H1 (cell line): ENCODE measurements around the gene NFIX. TPM values are rescaled to one million over a fixed set of nuclear protein-coding genes. Genes with fewer than 3 reads are reported as not detected.

Experiments
- CTCF ChIA-PET: fragments of 300-600 bp; sonication (Branson Sonifier 250); formaldehyde crosslinking; loops from one replicate; lab custom pipeline; 2021; ENCODE audit not compliant: partially characterized antibody; lab: Charles Lee
- POLR2A ChIA-PET: fragments of 300-600 bp; sonication (Branson Sonifier 250); formaldehyde crosslinking; loops from one replicate; lab custom pipeline; 2021; ENCODE audit warnings: inconsistent platforms; ENCODE audit not compliant: partially characterized antibody; lab: Charles Lee
- DNase-seq, 2 experiments: peaks; one replicate each; pipeline versions ENCODE4 v3.0.0 to v3.0.0-alpha.2; 2010 to 2022; ENCODE audit warnings: low spot score in 2 of 2, low read depth in 1 of 2, mixed read lengths in 1 of 2
- FAIRE-seq: peaks from 2 replicates; lab custom pipeline; 2011; peaks lifted over from hg19 to GRCh38; lab: Jason Lieb, UNC
- H2AFZ ChIP-seq: 2 replicates; pipeline ENCODE4 v1.8.1; 2012; ENCODE audit warnings: low read length, inconsistent platforms
- H2AK5ac ChIP-seq: 2 replicates; pipeline ENCODE4 v1.6.1; 2013; ENCODE audit warnings: low read depth, low read length
- H2BK120ac ChIP-seq: replicated peaks from 2 replicates; pipeline ENCODE3; 2013; ENCODE audit warnings: low read depth, low read length, inconsistent platforms
- H2BK12ac ChIP-seq: 2 replicates; pipeline ENCODE4 v1.6.1; 2013; ENCODE audit warnings: low read depth, low read length
- H2BK15ac ChIP-seq: 2 replicates; pipeline ENCODE4 v1.6.1; 2013; ENCODE audit warnings: low read length
- H2BK20ac ChIP-seq: 2 replicates; pipeline ENCODE4 v1.6.1; 2013; ENCODE audit warnings: low read length
- H2BK5ac ChIP-seq: 2 replicates; pipeline ENCODE4 v1.6.1; 2013; ENCODE audit warnings: low read depth, low read length
- H3K14ac ChIP-seq: 2 replicates; pipeline ENCODE4 v1.6.1; 2013; ENCODE audit warnings: inconsistent platforms; ENCODE audit not compliant: insufficient read length
- H3K18ac ChIP-seq: 2 replicates; pipeline ENCODE4 v1.6.1; 2013; ENCODE audit warnings: low read length; ENCODE audit errors: extremely low read depth
- H3K23ac ChIP-seq: 2 replicates; pipeline ENCODE4 v1.6.1; 2013; ENCODE audit warnings: inconsistent platforms; ENCODE audit not compliant: insufficient read length
- H3K23me2 ChIP-seq: 2 replicates; pipeline ENCODE4 v1.6.1; 2013; ENCODE audit warnings: low read depth, low read length
- H3K27ac ChIP-seq: 2 replicates; pipeline ENCODE4 v1.6.1; 2011; ENCODE audit warnings: low read depth, low read length, inconsistent platforms
- H3K27me3 ChIP-seq, 4 experiments: replicated peaks in 1 of 4; 1 replicate in 1 of 4; 2 replicates in 3 of 4; pipeline versions ENCODE4 v1.6.1 to v1.8.1; 2011 to 2013; ENCODE audit warnings: low read length in 3 of 4, mild to moderate bottlenecking in 3 of 4, inconsistent platforms in 2 of 4, mixed read lengths in 2 of 4, moderate library complexity in 1 of 4; ENCODE audit not compliant: control insufficient read depth in 3 of 4, insufficient read depth in 3 of 4; ENCODE audit errors: extremely low read depth in 1 of 4
- H3K36me3 ChIP-seq, 4 experiments: 2 replicates each; pipeline versions ENCODE4 v1.6.1 to v1.8.1; 2011 to 2013; ENCODE audit warnings: mild to moderate bottlenecking in 4 of 4, low read length in 3 of 4, moderate library complexity in 2 of 4, control low read depth in 1 of 4, inconsistent platforms in 1 of 4; ENCODE audit not compliant: insufficient read depth in 4 of 4, control insufficient read depth in 2 of 4
- H3K4ac ChIP-seq: replicated peaks from 2 replicates; pipeline ENCODE3; 2013; ENCODE audit warnings: low read length, low read depth, mixed read lengths, inconsistent platforms; ENCODE audit not compliant: insufficient read length
- H3K4me1 ChIP-seq, 4 experiments: replicated peaks in 1 of 4; 1 replicate in 1 of 4; 2 replicates in 3 of 4; pipeline versions ENCODE4 v1.6.1 to v1.8.1; 2011 to 2013; ENCODE audit warnings: low read length in 3 of 4, inconsistent platforms in 2 of 4, mixed read lengths in 1 of 4; ENCODE audit not compliant: insufficient read depth in 4 of 4, control insufficient read depth in 3 of 4
- H3K4me2 ChIP-seq, 2 experiments: 2 replicates each; pipeline versions ENCODE4 v1.6.1 to v1.8.1; 2011 to 2013; ENCODE audit warnings: low read depth in 2 of 2, low read length in 2 of 2, control low read depth in 1 of 2, inconsistent platforms in 1 of 2, mild to moderate bottlenecking in 1 of 2; ENCODE audit not compliant: insufficient read depth in 1 of 2
- H3K4me3 ChIP-seq, 4 experiments: fragments of 200-600, 300-600 bp in 1 of 4; sonication (generic), shearing (Covaris generic), sonication (Bioruptor Twin) in 1 of 4; 2 replicates each; pipeline versions ENCODE4 v1.5.1 to v1.8.1; 2011 to 2016; ENCODE audit warnings: low read length in 4 of 4, low read depth in 3 of 4, control low read depth in 2 of 4, inconsistent platforms in 2 of 4, mild to moderate bottlenecking in 2 of 4, mixed read lengths in 1 of 4, moderate library complexity in 1 of 4; ENCODE audit not compliant: insufficient read depth in 2 of 4; ENCODE audit errors: extremely low read depth in 1 of 4
- H3K56ac ChIP-seq: replicated peaks from 2 replicates; pipeline ENCODE3; 2013; ENCODE audit warnings: low read depth, mild to moderate bottlenecking, mixed read lengths, low read length, inconsistent platforms; ENCODE audit not compliant: insufficient read length
- H3K79me1 ChIP-seq: 2 replicates; pipeline ENCODE4 v1.6.1; 2013; ENCODE audit warnings: low read depth, low read length, control low read depth
- H3K79me2 ChIP-seq, 2 experiments: 2 replicates each; pipeline versions ENCODE4 v1.6.1 to v1.8.1; 2012 to 2013; ENCODE audit warnings: low read length in 2 of 2, mild to moderate bottlenecking in 2 of 2, inconsistent platforms in 1 of 2; ENCODE audit not compliant: insufficient read depth in 2 of 2, control insufficient read depth in 1 of 2
- H3K9ac ChIP-seq, 4 experiments: replicated peaks in 1 of 4; 1 replicate in 1 of 4; 2 replicates in 3 of 4; pipeline versions ENCODE4 v1.6.1 to v1.8.1; 2011 to 2013; ENCODE audit warnings: low read depth in 3 of 4, low read length in 3 of 4, control low read depth in 2 of 4, mild to moderate bottlenecking in 2 of 4, moderate library complexity in 2 of 4, inconsistent platforms in 1 of 4; ENCODE audit errors: extremely low read depth in 1 of 4
- H3K9me3 ChIP-seq, 2 experiments: 2 replicates each; pipeline versions ENCODE4 v1.6.1 to v1.8.1; 2012 to 2013; ENCODE audit warnings: mild to moderate bottlenecking in 2 of 2, moderate library complexity in 2 of 2, control low read depth in 1 of 2, inconsistent platforms in 1 of 2, low read depth in 1 of 2, low read length in 1 of 2, mixed read lengths in 1 of 2; ENCODE audit not compliant: insufficient read depth in 2 of 2
- H4K20me1 ChIP-seq, 2 experiments: replicated peaks in 1 of 2; 2 replicates each; pipeline versions ENCODE3 to v1.8.1; 2011 to 2013; ENCODE audit warnings: inconsistent platforms in 2 of 2, low read length in 2 of 2, mild to moderate bottlenecking in 1 of 2; ENCODE audit not compliant: insufficient read depth in 2 of 2, control insufficient read depth in 1 of 2
- H4K5ac ChIP-seq: 2 replicates; pipeline ENCODE4 v1.6.1; 2013; ENCODE audit warnings: low read length, low read depth, mixed read lengths, inconsistent platforms; ENCODE audit not compliant: insufficient read length
- H4K8ac ChIP-seq: 2 replicates; pipeline ENCODE4 v1.8.0; 2013; ENCODE audit warnings: mild to moderate bottlenecking, moderate library complexity, low read length, inconsistent platforms; ENCODE audit not compliant: insufficient read depth; ENCODE audit errors: extremely low read depth
- H4K91ac ChIP-seq: replicated peaks from 2 replicates; pipeline ENCODE3; 2013; ENCODE audit warnings: low read length, mixed read lengths, inconsistent platforms; ENCODE audit not compliant: insufficient read length
- FOSL1 ChIP-seq: IDR thresholded peaks from 2 replicates; pipeline ENCODE4 v1.6.1; 2011; ENCODE audit warnings: mild to moderate bottlenecking, low read depth, low read length, moderate library complexity; ENCODE audit not compliant: insufficient read depth
- NRF1 ChIP-seq: IDR thresholded peaks from 2 replicates; pipeline ENCODE4 v1.6.1; 2011; ENCODE audit warnings: mild to moderate bottlenecking, low read depth, low read length, improper control_type of control experiment
- SAP30 ChIP-seq: fragments of 300-600 bp; sonication (generic); IDR thresholded peaks from 2 replicates; pipeline ENCODE4 v1.7.1; 2012; ENCODE audit warnings: low read length, moderate library complexity, mild to moderate bottlenecking, inconsistent platforms; ENCODE audit not compliant: insufficient read depth, insufficient replicate concordance
- SIN3A ChIP-seq, 2 experiments: IDR thresholded peaks in 1 of 2; conservative IDR thresholded peaks in 1 of 2; 2 replicates each; pipeline ENCODE4 v1.6.1; 2011 to 2012; ENCODE audit warnings: low read length in 2 of 2, improper control_type of control experiment in 1 of 2, low read depth in 1 of 2, mild to moderate bottlenecking in 1 of 2
- SP2 ChIP-seq: IDR thresholded peaks from 2 replicates; pipeline ENCODE4 v1.6.1; 2012; ENCODE audit warnings: mild to moderate bottlenecking, low read length, inconsistent platforms
- SP4 ChIP-seq: IDR thresholded peaks from 2 replicates; pipeline ENCODE4 v1.6.1; 2012; ENCODE audit warnings: low read length, inconsistent platforms
- WGBS, 2 experiments: shearing (Covaris generic) in 1 of 2; methylation state at CpG; one replicate each; pipeline versions ENCODE4 v1.1.6 to v1.1.7; 2013 to 2015; ENCODE audit warnings: low lambda C conversion rate in 2 of 2, mixed read lengths in 2 of 2, inconsistent platforms in 1 of 2, low coverage in 1 of 2, missing lambda C conversion rate in 1 of 2; ENCODE audit not compliant: insufficient replicate concordance in 2 of 2, insufficient coverage in 1 of 2, insufficient read length in 1 of 2; ENCODE audit errors: extremely low coverage in 1 of 2, missing lambda C conversion rate in 1 of 2; 5-methylcytosine and 5-hydroxymethylcytosine counted together
- polyA plus RNA-seq, 7 experiments: library from polyadenylated mRNA; depleted of rRNA in 3 of 7; stranded (reverse) in 5 of 7; unstranded in 2 of 7; fragments of >200 nt in 5 of 7; fragments of 200-250 nt in 2 of 7; gene quantifications; 1 replicate in 5 of 7; 2 replicates in 1 of 7; 4 replicates in 1 of 7; pipeline versions ENCODE4 v1.2.1 to v1.2.3, GENCODE V29; 2011 to 2013; ENCODE audit warnings: missing spikeins in 2 of 7, mixed read lengths in 2 of 7
- total RNA-seq: library from RNA; stranded (reverse); fragmentation: NEBNext Ultra II Directional; extraction: Animal tissue kit (Norgen Biotek cat#: 25700); gene quantifications from 2 replicates; pipeline ENCODE4 v1.2.1, GENCODE V29; 2021

The NFIX gene
- total and polyA plus RNA-seq, 2 of the 8 experiments (the other 6 are each of a cell fraction or from before 2014, with no cell fraction given), result 0.03 to 0.20 TPM

- Histone ChIP-seq H4K5ac (no peak overlapping the region), H2BK12ac (no peak overlapping the region), H2AK5ac (no peak overlapping the region), H3K27ac (no peak overlapping the region), H3K79me2 (no peaks in the 10 kb centered on the region), H4K91ac (no peak overlapping the region), H3K4me1 (no peaks in the 10 kb centered on the region; a peak in 1 of 7 replicates), H3K4ac (no peak overlapping the region), H2AFZ (no peak overlapping the region), H3K23ac (no peak overlapping the region), H2BK15ac (no peak overlapping the region), H3K4me2 (no peak overlapping the region), H4K20me1 (no peaks in the 10 kb centered on the region), H3K9ac (no peak overlapping the region), H2BK120ac (no peak overlapping the region), H3K56ac (no peak overlapping the region), H3K79me1 (no peaks in the 10 kb centered on the region), H2BK20ac (no peak overlapping the region), H3K9me3 (no peaks in the 10 kb centered on the region), H3K18ac (no peak overlapping the region), H3K4me3 (no peak overlapping the region), H3K14ac (no peak overlapping the region), H3K36me3 (no peaks in the 10 kb centered on the region), H3K23me2 (no peaks in the 10 kb centered on the region), H4K8ac (no peak overlapping the region), H2BK5ac (no peak overlapping the region), H3K27me3 (peaks cover 0 to 10% (median 6%) of the 10 kb centered on the region in 4 experiments; a peak in 5 of 7 replicates)
- 92% methylated on average over 6 of the region's 6 CpGs; no CpG with 5 or more reads in 1 of the 2 experiments for WGBS, 2 experiments
- DNase-seq, result no peak
- TF ChIP-seq SP4, result no peak
- TF ChIP-seq SAP30, result no peak
- TF ChIP-seq NRF1, result no peak
- TF ChIP-seq SIN3A (conservative IDR thresholded peaks at IDR 0.05 in 1 of 2, IDR thresholded peaks at IDR 0.05 in 1 of 2; ENCODE audit: low read depth in 1 of 2, low read length in 2 of 2), result no peak
- no peak for TF ChIP-seq FOSL1
- no peak for TF ChIP-seq SP2
- no peak for FAIRE-seq
- POLR2A ChIA-PET, result interaction anchor here (1.1 to 1.5 kb wide), 2 partner anchors 13 to 14 kb away, joined by 5 read pairs; no protein-coding TSS in a partner anchor
- CTCF ChIA-PET, result interaction anchor here (0.8 to 48.8 kb wide), 12 partner anchors 10 to 103 kb away, joined by 3 to 1145 read pairs (median 6); no protein-coding TSS in a partner anchor
Measured at GRCh38 chr19:13068085-13068846, 73.0 kb downstream of the NFIX start.
